Measurements from ENCODE around the gene TMEM132D.

TMEM132D gene

GRCh38 chr12:129081755-129082250, 822.0 kb downstream of the TMEM132D start:
- POLR2A ChIA-PET = no interaction called here
- no peak overlapping the region for H3K27ac ChIP-seq (ENCODE audit: extremely low read depth, low read depth, low read length)
- CTCF ChIA-PET = no interaction called here
- H3K4me3 ChIP-seq (ENCODE audit: low read depth, low read length) = no peak overlapping the region
- no peaks in the 10 kb centered on the region for H3K9me3 ChIP-seq (ENCODE audit: control insufficient read depth, insufficient read depth, low read depth, low read length)
- no peaks in the 10 kb centered on the region for H3K4me1 ChIP-seq (ENCODE audit: control insufficient read depth, insufficient read depth, low read length)
- H3K36me3 ChIP-seq (ENCODE audit: control insufficient read depth in 2 of 2, insufficient read depth in 1 of 2, low read length in 2 of 2) = no peaks in the 10 kb centered on the region
- no peak for TF ChIP-seq SALL2 (tag by site-specific recombination; IDR thresholded peaks at IDR 0.05; ENCODE audit: borderline replicate concordance)

GRCh38 chr12:129080821-129081220, 823.0 kb downstream of the TMEM132D start:
- no peak overlapping the region for H3K4me3 ChIP-seq (ENCODE audit: low read depth, low read length)
- no peaks in the 10 kb centered on the region for H3K36me3 ChIP-seq (ENCODE audit: control insufficient read depth in 2 of 2, insufficient read depth in 1 of 2, low read length in 2 of 2)
- H3K4me1 ChIP-seq (ENCODE audit: control insufficient read depth, insufficient read depth, low read length) = no peaks in the 10 kb centered on the region
- ChIA-PET POLR2A (no interaction called here), CTCF (no interaction called here)
- H3K9me3 ChIP-seq (ENCODE audit: control insufficient read depth, insufficient read depth, low read depth, low read length) = no peaks in the 10 kb centered on the region
- H3K27ac ChIP-seq (ENCODE audit: extremely low read depth, low read depth, low read length) = no peak overlapping the region
- TF ChIP-seq ZBTB49 (tag by site-specific recombination; IDR thresholded peaks at IDR 0.05; ENCODE audit: low read depth) (no peak), ZNF48 (tag by site-specific recombination; IDR thresholded peaks at IDR 0.05) (no peak), GLIS1 (tag by site-specific recombination; IDR thresholded peaks at IDR 0.05) (no peak), ZNF169 (tag by site-specific recombination; IDR thresholded peaks at IDR 0.05) (no peak), ZNF404 (tag by site-specific recombination; IDR thresholded peaks at IDR 0.05) (no peak), MEIS1 (CRISPR knock-in tag; IDR thresholded peaks at IDR 0.05; ENCODE audit: borderline replicate concordance) (no peak), ZNF23 (tag by site-specific recombination; IDR thresholded peaks at IDR 0.05; ENCODE audit: borderline replicate concordance) (no peak)

- CTCF ChIA-PET = no interaction called here
- no peaks in the 10 kb centered on the region for H3K4me1 ChIP-seq (ENCODE audit: control insufficient read depth, insufficient read depth, low read length)
- no peak for TF ChIP-seq ZBTB10 (tag by site-specific recombination; IDR thresholded peaks at IDR 0.05)
- TF ChIP-seq ZNF148 (tag by site-specific recombination; IDR thresholded peaks at IDR 0.05; ENCODE audit: borderline replicate concordance) = no peak
- no peak for TF ChIP-seq ZNF266 (tag by site-specific recombination; IDR thresholded peaks at IDR 0.05; ENCODE audit: low read depth)
- no peak for TF ChIP-seq ZNF561 (tag by site-specific recombination; IDR thresholded peaks at IDR 0.05; ENCODE audit: borderline replicate concordance)
- no peak for TF ChIP-seq ZEB2 (tag by site-specific recombination; IDR thresholded peaks at IDR 0.05)
- no peak for TF ChIP-seq OVOL3 (tag by site-specific recombination; IDR thresholded peaks at IDR 0.05)
- no peak for TF ChIP-seq ZNF157 (tag by site-specific recombination; IDR thresholded peaks at IDR 0.05)
- no peak for TF ChIP-seq ZSCAN5A (tag by site-specific recombination; IDR thresholded peaks at IDR 0.05)
- no peak for TF ChIP-seq ZSCAN4 (tag by site-specific recombination; IDR thresholded peaks at IDR 0.05)
- no peak for TF ChIP-seq GLIS1 (tag by site-specific recombination; IDR thresholded peaks at IDR 0.05)
- TF ChIP-seq ZNF785 (tag by site-specific recombination; IDR thresholded peaks at IDR 0.05) = no peak
- TF ChIP-seq ZNF10 (tag by site-specific recombination; IDR thresholded peaks at IDR 0.05) = no peak
- no peak for TF ChIP-seq ZBTB49 (tag by site-specific recombination; IDR thresholded peaks at IDR 0.05; ENCODE audit: low read depth)
Observed at GRCh38 chr12:129080391-129080790, 823.4 kb downstream of the TMEM132D start.

More at GRCh38 chr12:129080391-129080790, 823.4 kb downstream of the TMEM132D start:
- Histone ChIP-seq H3K27ac (ENCODE audit: extremely low read depth, low read depth, low read length) (no peak overlapping the region), H3K4me3 (ENCODE audit: low read depth, low read length) (no peak overlapping the region), H3K9me3 (ENCODE audit: control insufficient read depth, insufficient read depth, low read depth, low read length) (no peaks in the 10 kb centered on the region), H3K36me3 (ENCODE audit: control insufficient read depth in 2 of 2, insufficient read depth in 1 of 2, low read length in 2 of 2) (no peaks in the 10 kb centered on the region)
- POLR2A ChIA-PET = no interaction called here

Data from HEK293 (cell line).